A549 (cell line): ENCODE results near the gene SFRP5.

Source experiments
- CBX2 ChIP-seq: fragments of 200-600 bp; sonication (generic); IDR thresholded peaks from 2 replicates; pipeline ENCODE4 v1.6.1; 2016; ENCODE audit warnings: low read depth, mild to moderate bottlenecking, borderline replicate concordance
- CHD4 ChIP-seq: fragments of 200-600 bp; sonication (generic); IDR thresholded peaks from 2 replicates; pipeline ENCODE4 v1.6.1; 2016; ENCODE audit warnings: antibody characterized with exemption, mild to moderate bottlenecking, borderline replicate concordance
- CTCF ChIP-seq: fragments of >200 bp; sonication (Bioruptor Twin); formaldehyde crosslinking; IDR thresholded peaks from 3 replicates; pipeline ENCODE4 v1.5.1; 2016
- ELK1 ChIP-seq: fragments of 150-350 bp; IDR thresholded peaks from 2 replicates; pipeline ENCODE4 v1.6.1; 2014; ENCODE audit warnings: low read depth, mild to moderate bottlenecking, low read length
- EP300 ChIP-seq, 2 experiments: fragments of >200 bp; sonication (Bioruptor Twin); formaldehyde crosslinking; IDR thresholded peaks; 2 replicates in 1 of 2; 3 replicates in 1 of 2; pipeline ENCODE4 v1.6.1; 2016 to 2017
- FOSB ChIP-seq: fragments of 250-450 bp; sonication (Bioruptor Pico); IDR thresholded peaks from 2 replicates; pipeline ENCODE4 v1.5.0; 2020; ENCODE audit warnings: mild to moderate bottlenecking, moderate library complexity
- JUN ChIP-seq, 2 experiments: fragments of >200 bp; sonication (Bioruptor Twin); formaldehyde crosslinking; IDR thresholded peaks; 2 replicates in 1 of 2; 3 replicates in 1 of 2; pipeline ENCODE4 v1.6.1; 2016 to 2017
- MAZ ChIP-seq: fragments of 150-350 bp; IDR thresholded peaks from 2 replicates; pipeline ENCODE4 v1.6.1; 2014; ENCODE audit warnings: antibody characterized with exemption, low read depth, low read length, borderline replicate concordance
- NR3C1 ChIP-seq: fragments of >200 bp; sonication (Bioruptor Twin); formaldehyde crosslinking; IDR thresholded peaks from 3 replicates; pipeline ENCODE4 v1.6.1; 2017
- REST ChIP-seq: fragments of 200-600 bp; sonication (generic); IDR thresholded peaks from 2 replicates; pipeline ENCODE4 v1.6.1; 2016; ENCODE audit warnings: antibody characterized with exemption, mild to moderate bottlenecking, moderate library complexity
- TF ChIP-seq, protein P1 (sequence below): IDR thresholded peaks from 2 replicates; pipeline ENCODE4 v1.6.1; 2012

DNA sequence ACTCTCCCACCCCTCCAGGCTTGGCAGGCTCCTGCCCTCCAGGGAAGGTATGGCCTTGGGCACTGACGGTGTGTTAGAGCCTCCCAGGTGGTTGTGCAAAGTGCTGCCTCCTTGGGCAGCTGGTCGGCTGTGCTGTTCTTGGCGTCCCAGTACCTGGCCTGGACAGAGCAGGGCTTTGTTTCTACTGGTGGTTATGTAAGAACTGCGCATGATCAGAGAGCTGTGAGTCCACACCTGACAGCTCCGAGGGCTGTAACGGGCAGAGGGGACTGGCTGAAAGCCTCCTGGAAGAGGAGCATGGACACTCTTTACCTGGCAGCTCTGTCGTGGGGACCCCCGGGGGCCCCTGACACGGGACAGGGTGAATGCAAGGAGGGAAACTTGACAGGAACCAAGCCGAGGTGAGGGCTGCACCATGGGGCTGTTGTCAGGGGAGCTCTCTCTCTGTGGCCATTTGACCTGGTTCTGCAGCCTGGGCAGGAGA, 3.1 kb upstream of the SFRP5 start:
- TF ChIP-seq CTCF (no peak), FOSB (no peak), JUN (IDR thresholded peaks at IDR 0.05) (no peak), REST (no peak), MAZ (no peak), CBX2 (no peak), ELK1 (no peak), EP300 (IDR thresholded peaks at IDR 0.05) (no peak), NR3C1 (no peak), CHD4 (no peak)
- TF ChIP-seq, protein P1, sequence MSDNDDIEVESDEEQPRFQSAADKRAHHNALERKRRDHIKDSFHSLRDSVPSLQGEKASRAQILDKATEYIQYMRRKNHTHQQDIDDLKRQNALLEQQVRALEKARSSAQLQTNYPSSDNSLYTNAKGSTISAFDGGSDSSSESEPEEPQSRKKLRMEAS, result no peak
